GM12891 (cell line): ENCODE data around the gene CTSD.

Source experiments
- PAX5 ChIP-seq: IDR thresholded peaks from 2 replicates; pipeline ENCODE4 v1.6.1; 2011; ENCODE audit warnings: low read length, moderate library complexity, mild to moderate bottlenecking; ENCODE audit not compliant: insufficient read depth, severe bottlenecking
- POLR2A ChIP-seq: IDR thresholded peaks from 2 replicates; pipeline ENCODE4 v1.6.1; 2011; ENCODE audit warnings: low read depth, low read length, control low read depth

GRCh38 chr11:1755344-1755691 lies 8.4 kb downstream of the CTSD start:
- TF ChIP-seq PAX5 = no peak
- no peak for TF ChIP-seq POLR2A
